ENCODE data around the gene AIG1.

GRCh38 chr6:143093290-143093689 is 32.6 kb downstream of the AIG1 start:
- no peak for TF ChIP-seq GATA2 (IDR thresholded peaks at IDR 0.05; ENCODE audit: low read depth, low read length)
- no peak for TF ChIP-seq GATA3 (IDR thresholded peaks at IDR 0.05; ENCODE audit: low read depth, low read length)
